HG02884 (cell line): ENCODE measurements around the gene CCL27.

ENCODE experiments used
- ATAC-seq: cut with Tn5 transposase; IDR thresholded peaks from one replicate; pipeline ENCODE4 v1.9.1; 2021; ENCODE audit warnings: mild to moderate bottlenecking, moderate library complexity; ENCODE audit not compliant: unreplicated experiment

The CCL27 gene

DNA sequence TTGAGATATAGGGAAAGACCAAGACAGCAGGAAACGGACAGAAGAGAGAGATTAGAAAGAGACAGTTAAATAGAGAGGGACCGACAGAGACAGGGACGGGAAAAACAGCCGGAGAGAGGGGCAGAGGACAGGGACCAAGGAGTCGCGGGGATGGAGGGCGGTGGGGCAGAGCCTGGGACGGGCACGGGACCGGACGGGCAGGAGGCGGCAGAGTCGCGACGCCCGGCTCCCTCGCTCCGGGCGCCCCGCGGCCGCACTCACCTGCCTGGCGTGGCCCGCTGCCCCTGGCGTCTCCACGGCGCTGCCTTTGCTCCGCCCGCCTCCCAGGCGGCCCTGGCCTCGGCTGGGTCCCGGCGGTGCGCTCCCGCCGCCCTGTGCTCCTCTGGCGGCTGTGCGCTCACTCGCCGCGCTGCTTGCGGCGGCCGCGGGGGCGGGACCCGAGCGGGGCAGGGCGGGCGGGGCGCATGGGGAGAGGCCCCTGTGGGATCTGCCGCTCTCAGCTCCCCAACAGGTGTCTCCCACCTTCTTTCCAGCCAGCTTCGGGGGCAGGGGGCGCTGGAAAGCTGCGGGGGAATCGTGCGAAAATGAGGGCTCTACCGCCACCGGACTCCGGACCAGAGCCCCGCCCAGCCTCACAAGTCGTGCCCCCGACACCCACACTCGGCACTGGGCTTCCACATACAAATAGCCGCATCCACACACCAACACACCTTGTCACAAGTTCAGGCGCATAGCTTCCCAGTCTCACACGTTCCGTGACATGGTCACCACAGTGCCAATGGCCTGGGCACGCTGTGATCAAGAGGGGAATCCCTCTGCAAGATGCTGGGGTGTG, 33.6 kb downstream of the CCL27 start, which contains the start of gene ARID3C:
TSS of gene ARID3C (minus strand) at position 411 of the 835 bp plus-strand sequence. CDS start 1,052 bp downstream, outside the sequence.
- ATAC-seq, result no peak

- ATAC-seq, result no peak
Measured at GRCh38 chr9:34627716-34628655, 34.5 kb downstream of the CCL27 start.

- ATAC-seq, result no peak
Measured at GRCh38 chr9:34625186-34625486, 37.3 kb downstream of the CCL27 start.

DNA sequence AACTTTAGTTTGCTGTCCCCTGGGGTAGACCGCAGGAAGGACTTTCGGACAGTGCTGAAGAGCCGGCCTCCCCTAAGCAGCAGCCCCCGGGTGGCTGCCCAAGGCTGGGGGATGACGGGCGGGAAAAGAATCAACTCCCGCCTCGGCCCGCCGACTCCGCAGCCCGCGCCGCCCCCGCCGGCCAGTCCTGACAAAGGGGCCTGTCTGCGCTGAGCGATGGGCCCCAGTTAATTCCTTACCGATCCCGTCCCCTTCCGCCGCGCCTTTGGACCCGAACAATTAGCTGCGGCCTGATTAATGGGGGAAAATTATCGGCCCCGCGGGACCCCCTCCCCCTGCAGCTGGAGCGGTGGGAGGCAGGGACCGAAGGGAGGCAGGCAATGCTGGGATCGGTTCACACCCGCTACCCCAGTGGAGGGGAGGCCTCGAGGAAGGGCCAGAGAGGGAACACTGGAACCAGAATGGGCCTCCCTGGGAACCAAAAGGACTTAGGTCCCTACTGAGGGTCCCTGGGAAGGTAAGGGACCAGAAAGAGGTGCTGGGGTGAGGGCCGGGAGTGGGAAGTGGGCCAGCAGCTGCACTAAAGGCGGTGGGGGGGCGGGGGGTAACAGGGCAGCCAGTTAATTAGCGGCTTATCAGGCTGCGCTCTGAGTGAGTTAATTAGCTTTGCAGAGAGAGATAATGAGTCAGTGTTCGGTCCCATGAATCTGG, 37.8 kb downstream of the CCL27 start:
- no peak for ATAC-seq

- ATAC-seq, result no peak
Measured at GRCh38 chr9:34623374-34624235, 38.9 kb downstream of the CCL27 start.

DNA sequence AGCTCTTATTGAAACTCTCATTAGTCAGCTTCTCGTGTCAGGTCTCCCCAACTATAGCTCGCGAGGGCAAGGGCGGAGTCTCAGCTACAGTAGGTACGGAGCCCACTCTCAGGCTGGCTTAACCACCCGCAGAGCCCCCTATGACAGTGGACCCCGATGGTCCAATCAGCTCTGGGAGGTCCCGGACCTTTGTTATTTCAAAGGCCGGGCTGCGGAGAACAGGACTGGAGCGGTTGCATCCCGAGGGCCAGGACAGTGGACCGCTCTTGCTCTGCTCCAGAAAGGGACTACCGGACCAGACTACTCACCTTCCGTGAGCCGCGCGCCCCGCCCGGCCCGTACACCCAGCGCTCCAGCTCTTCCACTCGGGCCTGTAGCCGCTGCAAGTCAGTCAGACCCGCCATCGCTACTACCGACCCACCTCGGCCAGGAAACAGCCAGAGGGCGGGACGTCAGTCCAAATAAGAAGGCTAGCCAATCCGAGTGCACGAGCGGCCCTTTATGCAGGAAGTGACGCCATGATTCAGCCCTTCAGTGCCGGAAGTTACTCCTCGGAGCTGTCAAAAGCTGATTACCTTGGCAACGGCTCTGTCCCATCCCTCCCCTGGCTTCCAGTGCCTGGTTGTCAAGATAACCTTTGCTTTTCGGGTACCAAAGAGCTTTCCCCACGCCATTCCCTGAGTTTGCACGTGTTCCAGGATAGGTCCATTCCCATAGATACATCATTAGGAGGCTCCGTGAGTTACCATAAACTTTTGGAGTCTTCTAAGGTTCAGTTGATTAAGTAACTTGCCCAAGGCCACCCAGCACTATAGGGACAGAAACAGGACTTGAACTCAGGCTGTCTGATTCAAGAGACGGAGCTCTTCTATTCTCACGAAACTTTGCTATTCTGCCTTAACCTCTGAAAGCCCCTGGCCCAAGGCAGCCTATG, 42.1 kb downstream of the CCL27 start, which contains the start of gene DCTN3:
TSS of gene DCTN3 (minus strand) at position 435 of the 934 bp plus-strand sequence. CDS start at position 404, 31 bp downstream.
- ATAC-seq, result peak; percentile 99

DNA sequence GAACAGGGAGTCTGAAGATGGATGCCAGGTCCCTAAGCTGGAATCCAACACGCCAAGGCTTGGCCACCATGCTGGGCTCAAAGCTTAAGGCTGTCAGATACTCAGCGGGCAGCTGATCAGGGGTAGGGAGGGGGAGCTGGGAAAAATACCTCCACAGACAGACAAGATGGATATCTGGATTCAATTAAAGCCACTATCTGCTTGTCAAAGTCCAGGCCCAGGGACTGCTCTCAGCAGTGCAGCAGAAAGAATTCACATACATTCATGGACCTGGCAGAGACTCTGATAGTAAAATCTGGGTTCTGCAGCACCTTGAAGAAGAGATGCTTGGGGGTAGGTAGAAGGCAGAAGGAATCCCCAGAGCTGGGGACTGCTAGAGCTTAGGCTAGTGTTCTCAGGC, 47.3 kb downstream of the CCL27 start:
- ATAC-seq, result no peak

- no peak for ATAC-seq
Measured at GRCh38 chr9:34612788-34613390, 49.6 kb downstream of the CCL27 start.
